Right ventricle myocardium superior (tissue), 1 donor: ENCODE measurements around the gene TXNRD1. TPM values are rescaled to one million over a fixed set of nuclear protein-coding genes. Genes with fewer than 3 reads are reported as not detected.
"Not testable (repeated sequence)": the region's sequence is repeated elsewhere in the genome, so short reads cannot be mapped to it uniquely, and the experiment has no call there.

Source experiments
- ATAC-seq: fragments of 200-7000 bp; cut with Tn5 transposase; one replicate; pipeline ENCODE4 v1.9.1; 2020; ENCODE audit warnings: mild to moderate bottlenecking; ENCODE audit not compliant: poor library complexity
- DNase-seq: peaks from one replicate; pipeline ENCODE4 v3.0.0-alpha.2; 2020
- intact Hi-C: fragments of 100-400 bp; cut with DNase I; formaldehyde crosslinking; loops from one replicate; pipeline ENCODE4 v1.11.2; 2022
- total RNA-seq: library from RNA; stranded (reverse); fragmentation: NEBNext Ultra II Directional; extraction: Animal tissue kit (Norgen Biotek cat#: 25700); gene quantifications from one replicate; pipeline ENCODE4 v1.2.1, GENCODE V29; 2021
- donor health status: DM: no; HTN: yes; CAD: no; lungs with severe emphysema.

The TXNRD1 gene
- total RNA-seq, 1 donor from 2014 or later = 98.9 TPM

DNA sequence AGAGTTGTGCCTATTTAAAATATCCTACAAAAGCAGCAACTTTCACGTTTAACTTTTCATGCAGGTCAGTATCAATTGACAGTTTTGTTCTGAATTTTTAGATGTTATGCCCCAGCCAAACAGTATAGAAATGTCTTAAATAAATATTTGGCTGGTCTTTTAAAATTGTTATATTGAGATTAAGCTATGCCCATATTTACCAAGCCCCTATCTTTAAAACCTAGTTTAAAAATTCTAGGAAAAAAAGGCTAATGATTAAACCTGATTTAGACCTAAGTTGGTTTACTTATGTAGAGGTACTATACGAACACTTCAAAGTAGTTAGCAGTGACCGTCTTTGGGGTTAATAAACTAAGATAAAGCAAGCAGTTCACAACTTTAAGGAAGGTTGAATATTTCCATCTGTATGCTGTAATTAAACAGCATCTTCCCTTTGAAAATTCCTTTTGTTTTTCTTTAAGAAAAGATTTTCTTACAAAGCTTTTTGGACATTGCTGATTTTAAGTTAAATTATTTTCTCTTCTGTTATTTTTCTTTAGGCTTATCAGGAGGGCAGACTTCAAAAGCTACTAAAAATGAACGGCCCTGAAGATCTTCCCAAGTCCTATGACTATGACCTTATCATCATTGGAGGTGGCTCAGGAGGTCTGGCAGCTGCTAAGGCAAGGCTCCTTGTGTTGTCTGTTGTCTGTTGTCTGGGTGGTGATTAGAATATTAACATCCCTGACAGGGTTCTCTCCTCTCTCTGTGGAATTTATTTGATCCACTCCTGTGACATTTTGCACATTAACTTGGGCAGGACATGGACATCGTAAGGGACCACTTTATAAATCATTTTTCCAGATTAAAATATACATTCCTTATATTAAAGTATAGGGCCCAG lies 95.4 kb downstream of the TXNRD1 start:
- intact Hi-C loops = no loop called here
- DNase-seq (no peak), ATAC-seq (no peak)

DNA sequence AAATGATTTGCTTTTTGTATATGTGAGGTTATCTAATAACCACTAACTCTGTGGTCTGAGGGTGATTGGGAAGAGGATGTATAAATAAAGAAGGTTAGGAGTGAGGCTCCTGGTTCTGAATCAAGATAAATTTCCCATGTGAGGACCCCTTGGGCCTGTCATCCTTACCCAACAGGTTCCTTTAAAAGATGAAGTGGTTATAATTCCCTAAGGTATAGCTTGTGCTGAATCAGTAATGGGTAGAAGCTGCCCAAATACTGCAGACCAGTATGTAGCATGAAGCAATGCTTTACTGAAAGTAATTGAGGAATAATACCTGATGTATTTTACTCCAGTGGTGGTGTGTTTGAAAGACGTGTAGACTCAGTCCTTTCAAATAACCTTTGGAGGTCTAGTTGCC lies 96.6 kb downstream of the TXNRD1 start:
- no peak for DNase-seq
- intact Hi-C loops = no loop called here
- no peak for ATAC-seq

DNA sequence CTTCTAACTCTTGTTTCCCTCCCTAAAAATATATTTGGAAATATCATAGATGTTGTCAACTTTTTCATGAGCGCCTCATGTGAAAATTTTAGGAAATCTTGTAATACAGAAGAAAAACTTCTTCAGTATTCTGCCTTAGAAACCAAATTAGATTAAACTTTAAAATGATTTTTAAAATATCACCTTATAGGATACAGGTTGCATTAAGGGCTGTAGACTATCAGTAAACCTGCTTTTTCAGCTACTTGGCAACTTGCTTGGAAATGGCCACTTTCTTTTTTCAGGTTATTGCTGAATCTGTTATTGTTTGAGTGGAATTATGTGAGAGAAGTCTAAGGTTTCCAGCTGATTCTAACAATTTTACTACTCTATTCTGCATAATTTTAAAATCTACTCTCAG lies 97.1 kb downstream of the TXNRD1 start:
- ATAC-seq (no peak), DNase-seq (no peak)
- intact Hi-C loops = no loop called here

DNA sequence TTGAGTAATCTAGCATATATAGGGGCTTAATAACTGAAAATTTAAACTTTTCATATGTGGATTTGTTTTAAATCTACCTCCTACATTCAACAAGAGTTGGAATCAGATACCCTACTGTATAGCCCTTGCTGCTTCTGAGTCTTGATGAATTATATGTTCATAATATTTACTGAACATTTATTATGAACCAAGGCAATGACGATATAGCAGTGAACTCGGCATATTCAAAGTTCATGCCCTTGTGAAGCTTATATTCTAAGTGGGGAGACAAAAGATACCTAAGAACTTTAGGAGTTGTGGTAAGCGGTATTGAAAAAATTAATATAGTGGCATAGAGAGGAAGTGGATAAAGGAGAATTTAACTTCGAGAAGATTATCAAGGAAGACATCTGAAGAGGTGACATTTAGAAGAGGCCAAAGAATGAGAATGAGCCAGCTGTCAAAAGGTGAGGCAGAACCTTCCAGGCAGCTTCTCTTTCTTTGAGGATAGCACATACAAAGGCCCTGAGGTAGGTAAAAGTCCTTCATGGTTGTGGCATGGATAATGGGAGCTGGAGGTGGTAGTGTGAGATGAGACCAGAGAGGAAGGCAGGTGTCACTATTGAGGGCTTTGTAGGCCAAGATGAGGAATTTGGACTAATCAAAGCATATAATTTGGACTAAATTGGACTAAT lies 98.1 kb downstream of the TXNRD1 start:
- no peak for ATAC-seq
- DNase-seq = no peak
- intact Hi-C loops = no loop called here

DNA sequence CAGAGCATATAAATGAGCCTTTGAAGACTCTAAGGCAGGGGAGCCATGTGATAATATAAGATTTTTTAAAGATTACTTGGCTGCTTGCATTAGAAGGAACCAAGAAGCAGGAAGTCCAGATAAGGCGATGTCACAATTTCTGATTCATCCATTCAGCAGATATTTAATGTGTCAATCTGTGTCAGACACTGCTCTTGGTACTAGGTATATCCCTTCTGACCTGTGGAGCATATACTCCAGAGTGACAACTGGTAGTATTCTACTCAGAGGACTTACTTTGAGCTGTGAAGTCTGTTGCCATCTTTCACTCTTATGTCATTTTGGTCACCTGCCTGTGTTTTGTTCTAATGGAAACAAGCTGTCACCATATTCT lies 98.6 kb downstream of the TXNRD1 start:
- no peak for ATAC-seq
- no peak for DNase-seq
- intact Hi-C loops = no loop called here

DNA sequence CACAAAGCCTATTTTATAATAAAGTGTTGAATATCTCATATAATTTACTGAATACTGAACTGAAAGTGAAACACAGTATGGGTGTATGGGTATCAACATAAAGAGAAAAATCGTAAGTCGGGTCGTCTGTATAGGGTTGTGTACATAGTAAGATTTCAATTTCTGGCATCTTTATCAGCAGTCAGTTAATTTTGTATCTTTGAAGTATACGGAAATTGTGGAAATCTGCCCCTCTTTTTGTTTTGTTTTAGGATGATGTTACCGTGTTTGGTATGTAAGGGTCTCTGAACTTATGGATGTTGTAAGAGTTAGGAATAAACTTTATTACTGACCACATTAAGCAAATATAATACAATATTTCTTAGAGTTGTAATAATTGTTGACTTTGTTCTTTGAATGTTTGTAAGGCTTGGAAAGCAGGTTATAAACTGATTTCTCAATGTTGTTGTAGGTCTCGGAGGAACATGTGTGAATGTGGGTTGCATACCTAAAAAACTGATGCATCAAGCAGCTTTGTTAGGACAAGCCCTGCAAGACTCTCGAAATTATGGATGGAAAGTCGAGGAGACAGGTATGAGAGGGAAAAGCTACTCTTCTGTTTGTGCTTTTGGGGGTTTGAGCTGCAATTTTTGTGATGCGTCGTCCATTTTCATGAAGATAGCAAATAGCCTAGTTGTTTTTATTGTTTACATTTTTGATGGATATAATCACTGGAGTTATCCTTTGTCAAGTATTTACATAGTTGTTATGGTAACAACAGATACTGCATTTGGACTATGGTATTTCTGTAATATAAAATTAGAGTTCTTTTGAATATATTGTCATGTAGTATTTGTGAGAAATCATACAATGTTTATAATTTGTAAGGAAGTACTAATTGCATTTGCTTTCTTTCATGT lies 100.0 kb downstream of the TXNRD1 start:
- intact Hi-C loops = no loop called here
- ATAC-seq = no peak
- no peak for DNase-seq

DNA sequence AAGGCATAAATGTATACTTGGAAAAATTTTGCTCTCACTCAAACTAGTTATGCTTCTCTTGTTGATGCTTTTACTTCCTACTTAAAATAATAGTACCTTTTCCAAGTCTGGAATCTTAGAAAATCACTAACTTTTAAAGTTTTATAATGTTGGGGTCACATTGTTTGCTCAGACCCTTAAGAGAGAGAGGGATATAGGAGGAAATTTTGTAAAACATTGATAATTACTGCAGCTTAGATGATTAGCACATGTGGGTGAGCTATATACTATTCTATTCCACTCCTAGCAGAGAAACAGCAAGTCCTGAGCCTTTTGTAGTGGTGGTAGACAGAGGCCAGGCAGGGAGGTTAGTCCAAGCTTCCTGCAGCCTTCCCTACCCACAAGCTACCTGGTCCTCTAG lies 101.4 kb downstream of the TXNRD1 start:
- intact Hi-C loops = no loop called here
- ATAC-seq (no peak), DNase-seq (no peak)

DNA sequence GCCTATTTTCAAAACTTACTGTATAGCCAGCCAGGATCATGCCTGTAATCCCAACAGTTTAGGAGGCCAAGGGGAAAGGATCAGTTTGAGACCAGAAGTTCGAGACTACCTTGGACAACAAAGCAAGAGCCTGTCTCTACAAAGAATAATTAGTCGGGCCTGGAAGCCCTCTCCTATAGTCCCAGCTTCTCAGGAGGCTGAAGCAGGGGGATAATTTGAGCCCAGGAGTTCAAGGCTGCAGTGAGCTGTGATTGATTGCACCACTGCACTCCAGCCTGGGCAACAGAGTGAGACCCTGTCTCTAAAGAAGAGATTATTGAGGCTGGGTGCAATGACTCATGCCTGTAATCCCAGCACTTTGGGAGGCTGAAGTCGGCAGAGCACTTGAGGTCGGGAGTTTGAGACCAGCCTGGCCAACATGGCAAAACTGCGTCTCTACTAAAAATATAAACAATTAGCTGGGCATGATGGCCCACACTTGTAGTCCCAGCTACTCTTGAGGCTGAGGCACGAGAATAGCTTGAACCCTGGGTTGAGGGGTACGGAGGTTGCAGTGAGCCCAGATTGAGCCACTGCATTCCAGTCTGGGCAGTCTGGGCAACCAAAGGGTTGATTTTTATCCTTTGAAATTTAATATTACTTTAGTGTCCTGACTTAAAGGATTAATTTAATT lies 102.1 kb downstream of the TXNRD1 start:
- ATAC-seq (no peak), DNase-seq (no peak)
- intact Hi-C loops = no loop called here

DNA sequence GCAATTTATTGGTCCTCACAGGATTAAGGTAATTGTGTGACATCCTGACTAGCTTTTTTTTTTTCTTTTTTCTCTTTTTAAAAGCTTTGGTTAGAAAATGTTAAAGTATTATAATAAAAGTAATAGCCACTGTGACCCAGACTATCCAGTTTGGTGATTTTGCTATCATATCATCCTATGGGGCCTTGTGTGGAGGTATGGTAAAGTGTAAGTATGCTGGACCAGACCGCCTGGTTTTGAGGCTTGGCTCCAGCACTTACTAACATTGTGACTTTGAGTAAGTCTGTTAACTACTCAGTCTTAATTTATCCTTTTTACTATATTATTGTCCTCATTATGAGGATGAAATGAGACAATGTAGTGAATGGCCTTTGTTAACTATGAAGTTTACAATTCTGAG lies 103.4 kb downstream of the TXNRD1 start:
- intact Hi-C loops = no loop called here
- DNase-seq (no peak), ATAC-seq (no peak)

DNA sequence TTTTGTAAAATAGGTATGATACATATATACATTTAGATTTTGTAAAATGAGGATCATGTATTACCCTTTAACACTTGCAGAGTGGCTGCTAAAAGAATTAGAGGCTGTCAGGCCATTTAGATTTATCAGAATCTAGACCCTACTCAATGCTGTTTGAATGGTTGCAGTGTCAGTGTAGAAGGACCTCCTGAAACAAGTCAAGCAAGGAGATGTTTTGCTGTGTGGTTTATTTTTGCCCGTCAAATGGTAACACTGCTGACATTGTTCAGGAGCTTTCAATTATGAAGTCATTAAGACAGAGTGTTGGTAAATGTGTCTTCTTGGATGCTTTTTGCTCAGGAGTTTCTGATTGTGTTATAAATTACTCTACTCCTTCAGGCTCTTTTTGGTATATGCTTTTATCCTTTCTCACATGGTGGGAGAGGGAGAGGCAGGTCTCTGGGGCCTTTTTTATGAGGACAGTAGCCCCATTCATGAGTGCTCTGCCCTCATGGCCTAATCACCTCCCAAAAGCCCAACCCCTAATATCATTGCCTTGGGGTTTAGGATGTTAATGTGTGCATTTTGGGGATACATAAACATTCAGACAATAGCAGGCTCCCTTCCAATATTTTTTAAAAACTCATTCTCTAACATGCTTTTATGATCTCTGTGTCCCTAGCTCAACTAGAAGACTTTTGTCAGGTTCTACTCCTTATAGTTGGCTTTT lies 104.5 kb downstream of the TXNRD1 start:
- DNase-seq (no peak), ATAC-seq (no peak)
- intact Hi-C loops = no loop called here

DNA sequence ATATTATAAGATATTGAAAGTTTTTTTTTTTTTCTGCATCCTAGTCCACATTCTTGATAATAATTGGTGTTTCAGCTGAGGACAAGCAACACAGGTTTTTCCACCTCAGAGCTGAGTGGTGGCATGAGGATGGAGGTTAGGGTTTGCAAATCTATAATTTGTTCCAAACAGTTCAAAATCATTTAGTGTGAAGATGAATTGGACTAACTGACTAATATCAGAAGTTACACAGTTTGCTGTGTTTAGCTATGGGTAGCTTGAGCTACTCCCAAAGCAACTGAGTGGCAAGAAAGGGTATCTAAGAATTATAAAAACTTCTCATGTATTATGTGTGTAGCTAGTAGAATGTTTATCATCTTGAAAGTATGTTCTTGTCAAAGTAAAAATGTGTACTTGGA lies 105.0 kb downstream of the TXNRD1 start:
- no peak for ATAC-seq
- intact Hi-C loops = no loop called here

DNA sequence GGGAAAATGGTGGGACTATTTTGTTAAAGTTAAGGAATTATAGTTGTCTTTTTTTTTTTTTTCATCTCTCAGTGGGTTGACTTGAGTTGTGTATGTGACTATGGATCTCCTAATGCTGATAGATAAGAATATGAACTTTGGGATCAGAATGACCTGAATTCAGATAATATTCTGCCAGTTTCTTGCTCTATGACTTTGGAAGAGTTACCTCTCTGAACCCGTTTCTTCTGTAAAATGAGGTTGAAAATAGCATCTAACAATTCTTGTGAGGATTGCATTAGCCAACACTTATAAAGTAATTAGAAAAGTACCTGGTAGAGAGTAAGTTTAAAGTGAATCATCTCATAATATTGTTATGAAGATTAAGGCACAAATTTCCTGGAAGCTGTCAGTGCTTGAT lies 106.4 kb downstream of the TXNRD1 start:
- intact Hi-C loops = no loop called here

More for the DNA sequence above, 105.0 kb downstream of the TXNRD1 start:
- no peak for DNase-seq

DNA sequence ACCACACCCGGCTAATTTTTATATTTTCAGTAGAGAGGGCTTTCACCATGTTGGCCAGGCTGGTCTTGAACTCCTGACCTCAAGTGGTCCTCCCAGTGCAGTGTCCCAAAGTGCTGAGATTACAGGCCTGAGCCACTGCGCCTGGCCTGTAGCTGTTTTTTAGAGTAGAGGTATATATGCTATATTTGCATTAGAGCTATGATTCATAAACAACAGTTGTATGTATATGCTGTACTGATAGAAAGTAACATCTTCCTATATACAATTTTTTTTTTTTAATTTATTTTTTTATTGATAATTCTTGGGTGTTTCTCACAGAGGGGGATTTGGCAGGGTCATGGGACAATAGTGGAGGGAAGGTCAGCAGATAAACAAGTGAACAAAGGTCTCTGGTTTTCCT lies 107.0 kb downstream of the TXNRD1 start:
- ATAC-seq, DNase-seq, intact Hi-C loops: not testable (repeated sequence)

More for the DNA sequence above, 106.4 kb downstream of the TXNRD1 start:
- DNase-seq (no peak), ATAC-seq (no peak)

DNA sequence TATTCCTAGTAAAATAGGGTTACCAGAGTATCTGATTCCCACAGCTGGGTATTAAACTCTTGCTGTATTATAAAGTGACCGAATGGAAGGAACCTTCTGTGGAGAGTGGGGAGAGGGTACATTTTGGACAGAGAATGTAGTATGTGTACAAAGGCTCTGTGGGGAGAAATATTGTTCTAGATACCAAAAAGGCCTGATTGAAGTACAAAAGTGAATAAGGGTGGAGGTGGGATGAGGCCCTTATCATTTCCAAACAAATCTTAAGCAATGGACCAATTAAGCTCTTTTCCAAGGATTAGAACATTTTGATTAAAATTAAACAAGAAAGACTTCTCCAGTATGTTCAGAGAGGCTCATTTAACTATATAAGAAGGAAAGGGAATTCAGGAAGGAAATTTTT lies 108.3 kb downstream of the TXNRD1 start:
- intact Hi-C loops = no loop called here
- ATAC-seq (no peak), DNase-seq (no peak)

DNA sequence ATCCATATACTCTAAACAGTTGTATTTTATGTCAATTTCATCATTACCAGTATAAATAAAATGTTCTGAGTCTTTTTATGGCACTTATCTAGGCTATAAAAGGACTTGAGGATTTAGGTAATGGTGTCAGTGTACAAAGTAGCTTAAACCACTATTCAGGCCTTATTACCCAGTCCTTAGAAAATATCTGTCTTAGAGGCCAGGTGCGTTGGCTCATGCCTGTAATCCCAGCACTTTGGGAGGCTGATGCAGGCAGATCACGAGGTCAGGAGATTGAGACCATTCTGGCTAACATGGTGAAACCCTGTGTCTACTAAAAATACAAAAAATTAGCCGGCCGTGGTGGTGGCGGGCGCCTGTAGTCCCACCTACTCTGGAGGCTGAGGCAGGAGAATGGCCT lies 112.7 kb downstream of the TXNRD1 start:
- DNase-seq, ATAC-seq, intact Hi-C loops: not testable (repeated sequence)

DNA sequence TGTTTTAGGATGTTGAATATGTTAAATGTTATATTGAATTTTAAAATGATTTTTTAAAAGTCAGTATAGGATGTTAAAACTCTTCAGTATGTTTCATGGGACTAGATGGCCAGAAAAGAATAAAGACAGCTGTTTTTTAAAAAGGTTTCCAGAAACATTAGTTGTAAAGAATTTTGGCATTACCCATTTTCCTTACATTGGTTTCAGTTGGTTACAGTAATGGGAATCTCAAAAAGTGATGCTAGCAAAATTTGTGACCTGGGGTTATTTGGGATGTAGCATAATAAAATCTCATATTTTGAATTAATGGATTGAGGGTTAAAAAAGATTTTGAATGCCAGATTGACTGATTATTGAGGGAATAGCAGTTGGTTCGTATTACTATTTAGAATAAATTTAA lies 113.2 kb downstream of the TXNRD1 start:
- no peak for DNase-seq
- intact Hi-C loops = no loop called here
- no peak for ATAC-seq

DNA sequence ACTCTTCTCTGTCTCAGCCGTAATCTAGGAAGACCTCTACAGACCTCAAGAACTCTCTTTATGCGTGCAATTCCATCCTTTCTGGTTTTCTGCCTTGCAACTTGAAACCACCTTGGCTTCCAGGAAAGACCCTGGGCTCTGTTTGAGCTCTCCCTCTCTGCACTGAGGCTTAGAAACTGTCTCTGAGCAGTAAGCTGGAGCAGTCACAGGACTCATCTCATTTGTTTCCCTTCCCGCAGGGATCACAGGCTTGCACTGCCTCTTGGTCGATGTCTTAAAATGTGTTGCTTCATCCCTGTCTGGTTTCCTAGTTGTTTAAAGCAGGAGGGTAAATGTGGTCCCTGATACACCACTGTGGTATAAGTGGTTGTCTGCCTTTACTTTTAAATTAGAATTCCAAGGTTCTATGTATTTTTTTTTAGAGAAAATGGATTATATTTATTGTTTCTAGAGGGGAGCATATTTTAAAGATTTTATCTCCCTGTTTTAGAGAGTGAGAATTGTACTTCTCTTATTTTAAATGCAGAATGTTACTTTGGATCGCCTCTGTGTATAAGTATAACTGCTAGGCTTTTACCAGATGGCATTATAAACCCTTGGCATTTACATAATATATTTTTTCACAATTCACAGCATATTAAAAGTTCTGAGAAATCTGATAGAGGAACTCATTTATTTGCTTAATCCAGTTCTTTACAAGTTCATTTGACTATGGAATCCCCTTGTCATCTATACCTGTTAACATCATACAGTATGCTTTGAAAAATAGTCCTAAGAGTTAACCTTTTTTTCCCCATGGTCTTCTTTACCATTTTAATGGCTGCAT lies 114.3 kb downstream of the TXNRD1 start:
- ATAC-seq = no peak
- intact Hi-C loops = no loop called here
- no peak for DNase-seq
